ENCODE results near the gene HEMK1. TPM values are rescaled to one million over a fixed set of nuclear protein-coding genes. Genes with fewer than 3 reads are reported as not detected.

Gene HEMK1
- total RNA-seq, 4 donors from 2014 or later: 5.7 to 7.0 (median 6.1) TPM

GRCh38 chr3:50604110-50604621, 34.8 kb downstream of the HEMK1 start:
- no peak for TF ChIP-seq CTCF (IDR thresholded peaks at IDR 0.05; ENCODE audit: low read depth)

- no peak for TF ChIP-seq CTCF (IDR thresholded peaks at IDR 0.05; ENCODE audit: low read depth)
Measured at GRCh38 chr3:50604628-50605588, 35.6 kb downstream of the HEMK1 start.

- no peak for TF ChIP-seq CTCF (IDR thresholded peaks at IDR 0.05; ENCODE audit: low read depth)
Measured at GRCh38 chr3:50605901-50606326, 36.6 kb downstream of the HEMK1 start.

- no peak for TF ChIP-seq CTCF (IDR thresholded peaks at IDR 0.05; ENCODE audit: low read depth)
Measured at GRCh38 chr3:50606596-50606995, 37.3 kb downstream of the HEMK1 start.

- no peak for TF ChIP-seq CTCF (IDR thresholded peaks at IDR 0.05; ENCODE audit: low read depth)
Measured at GRCh38 chr3:50607271-50608091, 38.2 kb downstream of the HEMK1 start.

GRCh38 chr3:50608278-50608677, 39.0 kb downstream of the HEMK1 start:
- TF ChIP-seq CTCF (IDR thresholded peaks at IDR 0.05; ENCODE audit: low read depth): no peak

All from subcutaneous adipose tissue (tissue), 4 donors.